COLO668 (cell line): ENCODE data around the gene MINDY2.
"Not testable (repeated sequence)": the region's sequence is repeated elsewhere in the genome, so short reads cannot be mapped to it uniquely, and the experiment has no call there.

Experiments used
- DNase-seq: peaks from one replicate; lab custom pipeline; 2025; ENCODE audit not compliant: unreplicated experiment; lab: John Stamatoyannopoulos, UW

The MINDY2 gene

DNA sequence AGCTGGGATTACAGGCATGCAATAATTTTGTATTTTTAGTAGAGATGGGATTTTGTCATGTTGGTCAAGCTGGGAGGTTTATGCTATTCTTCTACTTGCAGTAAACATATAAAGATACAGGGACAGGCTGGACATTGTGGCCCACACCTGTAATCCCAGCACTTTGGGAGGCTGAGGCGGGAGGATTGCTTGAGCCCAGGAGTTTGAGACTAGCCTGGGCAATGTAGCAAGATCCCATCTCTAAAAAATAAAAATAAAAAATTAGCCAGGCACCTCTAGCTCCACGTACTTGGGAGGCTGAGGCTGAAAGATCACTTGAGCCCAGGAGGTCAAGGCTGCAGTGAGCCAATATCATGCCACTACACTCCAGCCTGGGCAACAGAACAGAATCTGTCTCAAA, 52.2 kb downstream of the MINDY2 start:
- DNase-seq, result not testable (repeated sequence)

DNA sequence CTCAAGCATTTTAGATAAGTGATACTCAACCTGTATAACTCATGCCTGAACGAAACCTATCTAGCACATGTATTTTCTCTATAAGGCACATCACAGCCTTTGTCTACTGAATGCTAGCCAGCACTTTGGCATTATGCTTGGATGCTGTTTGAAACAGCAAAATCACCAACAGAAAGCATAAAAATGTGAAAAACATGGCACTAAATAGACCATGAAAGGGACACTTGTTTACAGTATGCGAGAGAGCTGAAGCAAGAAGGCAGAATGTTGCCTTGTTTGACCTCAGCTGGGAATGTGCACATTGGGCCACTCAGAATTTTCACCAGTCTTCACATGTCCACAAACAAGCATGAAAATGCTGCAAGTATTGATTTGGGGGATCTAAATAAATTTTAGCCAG, 59.5 kb downstream of the MINDY2 start:
- DNase-seq, result no peak

DNA sequence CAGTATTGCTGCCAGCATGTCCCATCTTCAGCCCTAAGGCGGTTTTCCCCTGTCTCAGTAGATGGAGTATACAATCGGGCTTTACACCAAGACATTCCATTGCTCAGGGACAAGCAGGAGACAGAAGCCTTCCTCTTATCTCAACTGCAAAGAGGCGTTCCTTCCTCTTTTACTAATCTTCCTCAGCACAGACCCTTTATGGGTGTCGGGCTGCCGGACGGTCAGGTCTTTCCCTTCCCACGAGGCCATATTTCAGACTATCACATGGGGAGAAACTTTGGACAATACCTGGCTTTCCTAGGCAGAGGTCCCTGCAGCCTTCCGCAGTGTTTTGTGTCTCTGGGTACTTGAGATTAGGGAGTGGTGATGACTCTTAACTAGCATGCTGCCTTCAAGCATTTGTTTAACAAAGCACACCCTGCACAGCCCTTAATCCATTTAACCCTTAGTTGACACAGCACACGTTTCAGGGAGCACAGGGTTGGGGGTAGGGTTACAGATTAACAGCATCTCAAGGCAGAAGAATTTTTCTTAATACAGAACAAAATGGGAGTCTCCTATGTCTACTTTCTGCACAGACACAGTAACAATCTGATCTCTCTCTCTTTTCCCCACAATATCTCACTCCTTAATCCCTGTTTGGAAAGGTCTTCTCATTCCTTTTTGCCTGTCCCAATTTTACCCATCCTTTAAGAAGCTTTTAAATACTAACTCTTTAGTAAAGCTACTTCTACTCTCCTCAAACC, 62.8 kb downstream of the MINDY2 start:
- not testable (repeated sequence) for DNase-seq

DNA sequence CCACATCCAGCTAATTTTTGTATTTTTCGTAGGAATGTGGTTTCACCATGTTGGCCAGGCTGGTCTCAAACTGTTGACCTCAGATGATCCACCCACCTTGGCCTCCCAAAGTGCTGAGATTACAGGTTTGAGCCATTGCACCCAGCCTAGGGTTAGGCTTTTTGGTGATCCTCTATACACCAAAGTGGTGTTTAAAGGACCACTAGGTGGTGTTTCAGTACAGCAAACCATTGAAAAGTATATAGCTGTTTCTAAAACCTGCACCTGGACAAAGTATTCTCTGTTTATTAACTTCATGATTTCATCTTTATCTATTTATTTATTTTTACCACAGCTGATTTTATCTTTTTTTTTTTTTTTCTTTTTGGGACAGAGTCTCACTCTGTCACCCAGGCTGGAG, 68.4 kb downstream of the MINDY2 start:
- no peak for DNase-seq

GRCh38 chr15:58840048-58840447, 68.9 kb downstream of the MINDY2 start:
- DNase-seq, result no peak

DNA sequence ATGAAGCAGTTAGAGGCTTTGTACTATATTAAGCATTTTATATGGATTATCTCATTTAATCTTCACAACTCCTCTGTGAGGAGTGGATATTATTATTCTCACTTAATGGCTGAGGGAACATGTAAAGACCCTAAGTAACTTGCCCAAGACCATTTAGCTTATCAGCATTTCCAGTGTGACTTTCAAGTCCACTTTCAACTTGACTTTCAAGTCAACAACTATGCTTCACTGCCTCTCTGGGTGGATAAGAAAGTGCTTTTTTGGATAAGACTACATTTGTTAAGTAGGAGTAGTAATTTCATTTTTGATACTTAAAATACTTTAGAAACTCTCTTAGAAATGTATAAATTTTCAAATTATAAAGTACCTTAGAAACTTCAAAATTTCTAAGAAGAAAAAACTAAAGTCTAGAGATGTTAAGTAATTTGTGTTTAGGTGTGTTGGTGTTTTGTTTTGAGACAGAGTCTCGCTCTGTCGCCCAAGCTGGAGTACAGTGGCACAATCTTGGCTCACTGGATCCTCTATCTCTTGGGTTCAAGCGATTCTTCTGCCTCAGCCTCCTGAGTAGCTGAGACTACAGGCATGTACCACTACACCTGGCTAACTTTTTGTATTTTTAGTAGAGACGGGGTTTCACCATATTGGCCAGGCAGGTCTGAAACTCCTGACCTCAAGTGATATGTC, 71.8 kb downstream of the MINDY2 start:
- no peak for DNase-seq

GRCh38 chr15:58851205-58851604, 80.1 kb downstream of the MINDY2 start:
- not testable (repeated sequence) for DNase-seq

DNA sequence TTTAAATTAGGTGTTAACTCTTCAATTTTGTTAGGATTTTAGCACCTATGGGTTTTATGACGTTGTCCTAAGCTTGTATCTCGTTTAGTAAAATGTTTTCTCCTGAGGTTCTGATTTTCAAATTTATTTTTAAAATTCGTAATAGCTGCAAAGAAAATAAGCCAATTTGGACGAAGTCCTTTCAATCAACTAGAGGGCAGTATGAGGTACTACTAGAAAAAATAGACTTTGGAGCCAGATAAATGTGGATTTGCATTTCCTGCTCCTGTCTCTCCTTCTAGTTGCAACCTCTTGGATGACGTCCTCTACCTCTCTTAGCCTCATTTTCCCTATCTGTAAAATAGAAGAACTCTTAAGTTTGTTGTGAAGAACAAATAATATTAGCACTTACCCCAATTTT, 81.2 kb downstream of the MINDY2 start:
- DNase-seq, result no peak

DNA sequence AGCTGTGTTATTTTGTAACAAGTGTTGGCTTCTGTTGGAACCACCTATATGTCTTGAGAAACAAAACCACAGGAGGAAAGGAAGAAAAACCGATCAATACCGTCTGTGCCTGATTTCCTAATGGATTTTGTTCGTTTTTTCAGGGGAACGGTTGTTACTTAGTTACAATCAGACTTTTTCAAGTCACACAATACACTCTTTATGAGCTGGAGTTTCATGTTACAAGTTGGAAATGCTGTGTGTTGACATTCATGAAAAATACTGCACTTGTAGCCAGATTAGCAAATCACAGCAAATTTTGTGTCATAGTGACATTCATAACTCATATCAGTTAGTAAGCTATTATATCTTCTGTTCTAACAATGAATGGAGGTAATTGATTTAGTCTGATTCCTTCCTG, 83.5 kb downstream of the MINDY2 start:
- no peak for DNase-seq

DNA sequence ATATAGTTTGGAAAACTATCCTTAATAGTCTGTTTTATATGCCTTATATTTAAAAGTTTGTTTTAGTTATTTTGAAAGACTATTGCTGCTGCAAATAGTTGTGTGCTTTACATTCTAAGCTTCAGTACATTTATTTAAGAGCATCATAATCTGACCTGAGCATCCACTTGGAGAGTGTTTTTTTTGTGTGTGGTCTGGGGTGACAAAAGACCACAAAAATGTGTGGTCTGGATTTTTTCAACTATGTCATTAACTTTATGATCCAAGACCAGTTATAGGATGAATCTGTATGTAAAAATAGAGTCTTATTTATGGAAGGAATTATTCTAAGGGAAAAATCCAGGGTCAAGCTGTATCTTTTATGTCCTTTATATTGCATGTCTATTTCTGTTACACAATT, 85.0 kb downstream of the MINDY2 start:
- DNase-seq, result no peak

- DNase-seq, result not testable (repeated sequence)
These were observed 85.5 kb downstream of the MINDY2 start for GRCh38 chr15:58856621-58857020.

- no peak for DNase-seq
These were observed 91.2 kb downstream of the MINDY2 start for GRCh38 chr15:58862326-58862725.

DNA sequence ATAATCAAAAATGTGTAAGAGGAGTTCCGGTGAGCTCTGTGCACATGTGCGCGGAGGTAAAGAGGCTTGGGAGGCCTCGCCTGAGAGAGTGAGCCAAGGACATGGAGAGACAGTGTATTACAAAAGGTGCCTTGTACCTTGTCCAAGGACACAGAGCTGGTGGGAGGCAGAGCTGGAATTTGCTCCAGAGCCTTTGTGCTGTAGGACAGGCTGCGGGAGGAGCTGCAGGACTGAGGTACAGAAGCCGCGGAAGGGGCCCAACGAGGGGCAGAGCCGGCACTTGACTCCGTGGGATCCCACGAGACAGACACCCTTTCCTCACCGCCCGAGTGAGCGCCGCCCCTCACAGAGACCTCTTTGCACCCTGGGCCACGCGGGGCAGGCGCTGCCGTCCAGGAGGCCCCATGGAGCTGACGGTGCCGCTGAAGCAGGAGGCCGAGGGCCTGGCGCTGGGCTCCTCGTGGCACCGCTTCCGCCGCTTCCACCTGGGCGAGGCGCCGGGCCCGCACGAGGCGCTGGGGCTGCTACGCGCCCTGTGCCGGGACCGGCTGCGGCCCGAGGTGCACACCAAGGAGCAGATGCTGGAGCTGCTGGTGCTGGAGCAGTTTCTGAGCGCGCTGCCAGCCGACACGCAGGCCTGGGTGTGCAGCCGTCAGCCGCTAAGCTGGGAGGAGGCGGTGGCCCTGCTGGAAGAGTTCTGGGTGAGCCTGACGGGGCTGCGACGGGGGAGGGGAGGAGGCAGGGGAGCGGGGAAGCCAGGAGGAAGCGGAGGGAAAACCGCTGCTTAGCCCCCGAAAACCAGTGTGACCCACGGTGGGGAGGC, 93.7 kb downstream of the MINDY2 start:
- DNase-seq, result no peak

DNA sequence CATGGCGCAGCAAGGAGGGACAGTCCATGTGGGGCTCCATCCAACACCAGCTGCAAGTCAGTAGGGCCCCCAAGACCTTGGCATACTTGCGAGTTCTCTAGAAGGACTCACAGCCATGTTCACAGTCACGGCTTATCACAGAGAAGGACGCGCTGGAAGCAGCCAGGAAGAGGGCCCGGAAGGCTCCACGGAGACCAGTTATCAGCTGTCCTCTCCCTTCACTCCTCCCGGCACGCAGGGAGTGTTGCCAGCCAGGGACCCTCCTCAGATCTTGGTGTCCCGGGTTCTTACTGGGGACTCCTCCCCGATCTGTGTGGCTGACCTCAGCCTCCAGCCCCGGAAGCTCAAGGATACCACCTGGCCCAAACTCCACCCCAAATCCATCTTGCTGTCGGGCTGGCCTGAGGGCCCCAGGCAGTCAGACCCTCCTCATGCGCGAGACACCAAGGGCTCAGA, 94.4 kb downstream of the MINDY2 start:
- DNase-seq, result no peak

- no peak for DNase-seq
These were observed 96.8 kb downstream of the MINDY2 start for GRCh38 chr15:58867926-58868325.

DNA sequence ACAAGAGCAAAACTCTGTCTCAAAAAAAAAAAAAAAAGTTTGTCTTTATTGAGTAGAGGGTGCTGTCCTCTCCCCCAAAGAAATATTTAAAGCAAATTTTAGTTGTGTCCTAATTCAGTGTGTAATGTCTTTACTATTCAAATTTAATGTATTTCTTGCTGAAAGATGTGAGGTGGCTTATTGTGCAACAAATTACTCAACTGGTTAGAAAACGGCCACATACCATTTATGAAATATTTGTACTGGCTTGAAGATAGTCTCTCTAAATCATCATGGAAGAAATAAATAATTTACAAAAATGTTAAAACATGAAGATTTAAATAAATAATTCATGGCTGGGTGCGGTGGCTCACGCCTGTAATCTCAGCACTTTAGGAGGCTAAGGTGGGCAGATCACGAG, 99.3 kb downstream of the MINDY2 start:
- DNase-seq, result no peak

GRCh38 chr15:58873267-58873666, 102.2 kb downstream of the MINDY2 start:
- DNase-seq, result no peak

GRCh38 chr15:58875343-58875742, 104.2 kb downstream of the MINDY2 start:
- DNase-seq, result no peak

DNA sequence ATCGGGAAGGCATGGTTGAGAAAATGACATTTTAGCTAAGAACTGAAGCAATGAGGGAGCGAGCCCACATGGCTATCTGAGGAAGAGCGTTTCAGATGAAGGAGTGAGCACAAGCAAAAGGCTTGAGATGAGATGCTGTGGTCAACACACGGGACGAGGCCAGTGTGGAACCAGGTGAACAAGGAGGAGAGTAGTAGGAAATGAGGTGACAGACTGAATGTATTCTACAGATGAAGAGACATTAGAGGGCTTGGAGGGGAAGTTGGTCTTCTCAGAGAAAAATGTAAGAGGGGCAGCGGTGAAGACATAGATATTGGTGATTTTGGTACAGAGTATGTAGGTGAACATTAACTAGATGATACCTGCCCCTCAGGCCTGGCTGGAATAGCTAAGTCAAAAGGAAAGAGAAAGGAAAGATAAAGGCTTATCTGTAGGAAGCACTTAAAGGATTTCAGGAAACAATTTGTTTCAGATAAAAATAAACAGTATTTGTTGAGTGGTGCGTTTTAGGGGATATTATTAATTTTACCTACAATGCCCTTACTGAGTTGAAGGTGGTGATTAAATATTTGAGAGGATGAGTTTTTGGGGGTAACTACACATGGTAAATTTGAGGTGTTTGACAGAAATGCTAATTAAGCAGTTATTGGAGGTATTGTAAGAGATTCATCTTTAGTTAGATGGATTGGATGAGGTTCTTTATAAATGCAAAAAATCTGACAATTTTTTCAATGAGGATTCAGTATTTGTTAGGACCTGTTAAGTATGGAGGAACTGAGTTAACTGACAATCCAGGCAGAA, 105.4 kb downstream of the MINDY2 start:
- DNase-seq, result no peak

DNA sequence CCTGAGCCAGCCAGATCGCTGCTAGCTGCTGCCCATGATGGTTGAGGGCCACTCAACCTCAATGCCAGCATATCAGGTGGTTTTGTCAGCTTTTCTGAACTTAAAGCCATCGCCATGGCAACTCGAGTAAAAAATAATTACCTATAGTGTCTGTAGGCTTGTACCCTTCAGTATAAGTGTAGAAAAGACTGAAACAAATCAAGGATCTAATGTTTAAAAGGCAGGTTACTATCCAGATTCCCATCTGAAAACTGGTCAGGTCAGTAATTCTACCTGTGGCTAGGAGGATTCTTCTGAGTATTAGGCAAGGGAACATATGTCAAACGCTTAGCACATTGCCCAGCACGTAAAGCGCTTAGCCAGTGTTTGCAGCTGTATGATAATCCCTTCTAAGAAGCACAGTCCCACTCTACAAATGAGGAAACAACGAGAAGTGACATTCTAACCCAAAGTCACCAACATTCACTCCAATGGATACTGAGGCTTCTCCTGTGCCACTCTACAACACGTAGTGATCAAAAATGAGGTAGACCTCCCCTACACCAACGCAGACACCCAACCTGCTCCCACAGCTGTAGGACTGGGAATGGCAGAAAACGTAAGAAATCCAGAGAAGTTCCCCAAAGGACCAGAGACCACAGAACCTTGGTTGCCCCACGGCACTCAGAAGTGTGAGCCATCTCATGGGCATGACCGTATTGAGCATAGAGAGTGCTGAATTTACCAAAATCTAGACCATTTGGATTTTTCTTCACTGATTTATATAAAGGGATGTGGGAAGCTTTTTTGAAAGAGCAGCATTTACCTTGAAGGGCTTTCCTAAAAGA, 107.1 kb downstream of the MINDY2 start:
- no peak for DNase-seq
